Peyer's patch (tissue), 4 donors: ENCODE measurements around the gene TMCO4.

Experiments
- POLR2A ChIP-seq, 2 donors: fragments of 450-650 bp; IDR thresholded peaks; one replicate each; pipeline ENCODE4 v1.5.1; 2017; ENCODE audit warnings: antibody characterized with exemption in 2 of 2, mild to moderate bottlenecking in 2 of 2, moderate library complexity in 2 of 2
- TF ChIP-seq, protein P1 (sequence below), 6 experiments: fragments of 450-650 bp in 4 of 6; fragments of 200-600 bp in 2 of 6; sonication (generic) in 1 of 6; IDR thresholded peaks; one replicate each; pipeline ENCODE4 v1.5.1; 2017 to 2019; ENCODE audit warnings: antibody characterized with exemption in 6 of 6, mild to moderate bottlenecking in 3 of 6, moderate library complexity in 1 of 6

DNA sequence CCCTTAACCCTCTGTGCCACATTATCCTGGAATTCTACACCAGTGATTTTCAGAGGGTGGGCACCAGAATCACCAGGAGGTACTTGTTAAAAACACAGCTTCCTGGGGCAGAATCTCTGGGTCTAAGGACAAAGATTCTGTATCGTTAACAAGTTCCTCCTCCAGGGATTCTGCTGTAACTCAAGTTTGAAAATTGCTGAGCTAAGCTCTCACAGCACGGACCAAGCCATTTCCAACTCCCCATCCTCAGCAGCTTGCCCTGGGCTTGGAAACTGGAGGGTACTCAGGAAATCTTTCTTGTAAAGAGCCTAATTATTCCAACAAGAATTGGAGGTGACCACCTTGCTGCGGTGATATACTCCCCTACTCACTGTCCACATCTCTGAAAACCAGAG is 48.8 kb downstream of the TMCO4 start:
- TF ChIP-seq, protein P1, sequence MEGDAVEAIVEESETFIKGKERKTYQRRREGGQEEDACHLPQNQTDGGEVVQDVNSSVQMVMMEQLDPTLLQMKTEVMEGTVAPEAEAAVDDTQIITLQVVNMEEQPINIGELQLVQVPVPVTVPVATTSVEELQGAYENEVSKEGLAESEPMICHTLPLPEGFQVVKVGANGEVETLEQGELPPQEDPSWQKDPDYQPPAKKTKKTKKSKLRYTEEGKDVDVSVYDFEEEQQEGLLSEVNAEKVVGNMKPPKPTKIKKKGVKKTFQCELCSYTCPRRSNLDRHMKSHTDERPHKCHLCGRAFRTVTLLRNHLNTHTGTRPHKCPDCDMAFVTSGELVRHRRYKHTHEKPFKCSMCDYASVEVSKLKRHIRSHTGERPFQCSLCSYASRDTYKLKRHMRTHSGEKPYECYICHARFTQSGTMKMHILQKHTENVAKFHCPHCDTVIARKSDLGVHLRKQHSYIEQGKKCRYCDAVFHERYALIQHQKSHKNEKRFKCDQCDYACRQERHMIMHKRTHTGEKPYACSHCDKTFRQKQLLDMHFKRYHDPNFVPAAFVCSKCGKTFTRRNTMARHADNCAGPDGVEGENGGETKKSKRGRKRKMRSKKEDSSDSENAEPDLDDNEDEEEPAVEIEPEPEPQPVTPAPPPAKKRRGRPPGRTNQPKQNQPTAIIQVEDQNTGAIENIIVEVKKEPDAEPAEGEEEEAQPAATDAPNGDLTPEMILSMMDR (IDR thresholded peaks at IDR 0.05), result no peak
- TF ChIP-seq POLR2A (IDR thresholded peaks at IDR 0.05), result no peak
